H1 (cell line): ENCODE results near the gene FAM98C. TPM values are rescaled to one million over a fixed set of nuclear protein-coding genes. Genes with fewer than 3 reads are reported as not detected.

ENCODE experiments used
- CTCF ChIA-PET: fragments of 300-600 bp; sonication (Branson Sonifier 250); formaldehyde crosslinking; loops from one replicate; lab custom pipeline; 2021; ENCODE audit not compliant: partially characterized antibody; lab: Charles Lee
- POLR2A ChIA-PET: fragments of 300-600 bp; sonication (Branson Sonifier 250); formaldehyde crosslinking; loops from one replicate; lab custom pipeline; 2021; ENCODE audit warnings: inconsistent platforms; ENCODE audit not compliant: partially characterized antibody; lab: Charles Lee
- DNase-seq, 2 experiments: peaks; one replicate each; pipeline versions ENCODE4 v3.0.0 to v3.0.0-alpha.2; 2010 to 2022; ENCODE audit warnings: low spot score in 2 of 2, low read depth in 1 of 2, mixed read lengths in 1 of 2
- FAIRE-seq: peaks from 2 replicates; lab custom pipeline; 2011; peaks lifted over from hg19 to GRCh38; lab: Jason Lieb, UNC
- H2AFZ ChIP-seq: 2 replicates; pipeline ENCODE4 v1.8.1; 2012; ENCODE audit warnings: low read length, inconsistent platforms
- H2AK5ac ChIP-seq: 2 replicates; pipeline ENCODE4 v1.6.1; 2013; ENCODE audit warnings: low read depth, low read length
- H2BK120ac ChIP-seq: replicated peaks from 2 replicates; pipeline ENCODE3; 2013; ENCODE audit warnings: low read depth, low read length, inconsistent platforms
- H2BK12ac ChIP-seq: 2 replicates; pipeline ENCODE4 v1.6.1; 2013; ENCODE audit warnings: low read depth, low read length
- H2BK15ac ChIP-seq: 2 replicates; pipeline ENCODE4 v1.6.1; 2013; ENCODE audit warnings: low read length
- H2BK20ac ChIP-seq: 2 replicates; pipeline ENCODE4 v1.6.1; 2013; ENCODE audit warnings: low read length
- H2BK5ac ChIP-seq: 2 replicates; pipeline ENCODE4 v1.6.1; 2013; ENCODE audit warnings: low read depth, low read length
- H3K14ac ChIP-seq: 2 replicates; pipeline ENCODE4 v1.6.1; 2013; ENCODE audit warnings: inconsistent platforms; ENCODE audit not compliant: insufficient read length
- H3K18ac ChIP-seq: 2 replicates; pipeline ENCODE4 v1.6.1; 2013; ENCODE audit warnings: low read length; ENCODE audit errors: extremely low read depth
- H3K23ac ChIP-seq: 2 replicates; pipeline ENCODE4 v1.6.1; 2013; ENCODE audit warnings: inconsistent platforms; ENCODE audit not compliant: insufficient read length
- H3K23me2 ChIP-seq: 2 replicates; pipeline ENCODE4 v1.6.1; 2013; ENCODE audit warnings: low read depth, low read length
- H3K27ac ChIP-seq: 2 replicates; pipeline ENCODE4 v1.6.1; 2011; ENCODE audit warnings: low read depth, low read length, inconsistent platforms
- H3K27me3 ChIP-seq, 4 experiments: replicated peaks in 1 of 4; 1 replicate in 1 of 4; 2 replicates in 3 of 4; pipeline versions ENCODE4 v1.6.1 to v1.8.1; 2011 to 2013; ENCODE audit warnings: low read length in 3 of 4, mild to moderate bottlenecking in 3 of 4, inconsistent platforms in 2 of 4, mixed read lengths in 2 of 4, moderate library complexity in 1 of 4; ENCODE audit not compliant: control insufficient read depth in 3 of 4, insufficient read depth in 3 of 4; ENCODE audit errors: extremely low read depth in 1 of 4
- H3K36me3 ChIP-seq, 4 experiments: 2 replicates each; pipeline versions ENCODE4 v1.6.1 to v1.8.1; 2011 to 2013; ENCODE audit warnings: mild to moderate bottlenecking in 4 of 4, low read length in 3 of 4, moderate library complexity in 2 of 4, control low read depth in 1 of 4, inconsistent platforms in 1 of 4; ENCODE audit not compliant: insufficient read depth in 4 of 4, control insufficient read depth in 2 of 4
- H3K4ac ChIP-seq: replicated peaks from 2 replicates; pipeline ENCODE3; 2013; ENCODE audit warnings: low read length, low read depth, mixed read lengths, inconsistent platforms; ENCODE audit not compliant: insufficient read length
- H3K4me1 ChIP-seq, 4 experiments: replicated peaks in 1 of 4; 1 replicate in 1 of 4; 2 replicates in 3 of 4; pipeline versions ENCODE4 v1.6.1 to v1.8.1; 2011 to 2013; ENCODE audit warnings: low read length in 3 of 4, inconsistent platforms in 2 of 4, mixed read lengths in 1 of 4; ENCODE audit not compliant: insufficient read depth in 4 of 4, control insufficient read depth in 3 of 4
- H3K4me2 ChIP-seq, 2 experiments: 2 replicates each; pipeline versions ENCODE4 v1.6.1 to v1.8.1; 2011 to 2013; ENCODE audit warnings: low read depth in 2 of 2, low read length in 2 of 2, control low read depth in 1 of 2, inconsistent platforms in 1 of 2, mild to moderate bottlenecking in 1 of 2; ENCODE audit not compliant: insufficient read depth in 1 of 2
- H3K4me3 ChIP-seq, 4 experiments: fragments of 200-600, 300-600 bp in 1 of 4; sonication (generic), shearing (Covaris generic), sonication (Bioruptor Twin) in 1 of 4; 2 replicates each; pipeline versions ENCODE4 v1.5.1 to v1.8.1; 2011 to 2016; ENCODE audit warnings: low read length in 4 of 4, low read depth in 3 of 4, control low read depth in 2 of 4, inconsistent platforms in 2 of 4, mild to moderate bottlenecking in 2 of 4, mixed read lengths in 1 of 4, moderate library complexity in 1 of 4; ENCODE audit not compliant: insufficient read depth in 2 of 4; ENCODE audit errors: extremely low read depth in 1 of 4
- H3K56ac ChIP-seq: replicated peaks from 2 replicates; pipeline ENCODE3; 2013; ENCODE audit warnings: low read depth, mild to moderate bottlenecking, mixed read lengths, low read length, inconsistent platforms; ENCODE audit not compliant: insufficient read length
- H3K79me1 ChIP-seq: 2 replicates; pipeline ENCODE4 v1.6.1; 2013; ENCODE audit warnings: low read depth, low read length, control low read depth
- H3K79me2 ChIP-seq, 2 experiments: 2 replicates each; pipeline versions ENCODE4 v1.6.1 to v1.8.1; 2012 to 2013; ENCODE audit warnings: low read length in 2 of 2, mild to moderate bottlenecking in 2 of 2, inconsistent platforms in 1 of 2; ENCODE audit not compliant: insufficient read depth in 2 of 2, control insufficient read depth in 1 of 2
- H3K9ac ChIP-seq, 4 experiments: replicated peaks in 1 of 4; 1 replicate in 1 of 4; 2 replicates in 3 of 4; pipeline versions ENCODE4 v1.6.1 to v1.8.1; 2011 to 2013; ENCODE audit warnings: low read depth in 3 of 4, low read length in 3 of 4, control low read depth in 2 of 4, mild to moderate bottlenecking in 2 of 4, moderate library complexity in 2 of 4, inconsistent platforms in 1 of 4; ENCODE audit errors: extremely low read depth in 1 of 4
- H3K9me3 ChIP-seq, 2 experiments: 2 replicates each; pipeline versions ENCODE4 v1.6.1 to v1.8.1; 2012 to 2013; ENCODE audit warnings: mild to moderate bottlenecking in 2 of 2, moderate library complexity in 2 of 2, control low read depth in 1 of 2, inconsistent platforms in 1 of 2, low read depth in 1 of 2, low read length in 1 of 2, mixed read lengths in 1 of 2; ENCODE audit not compliant: insufficient read depth in 2 of 2
- H4K20me1 ChIP-seq, 2 experiments: replicated peaks in 1 of 2; 2 replicates each; pipeline versions ENCODE3 to v1.8.1; 2011 to 2013; ENCODE audit warnings: inconsistent platforms in 2 of 2, low read length in 2 of 2, mild to moderate bottlenecking in 1 of 2; ENCODE audit not compliant: insufficient read depth in 2 of 2, control insufficient read depth in 1 of 2
- H4K5ac ChIP-seq: 2 replicates; pipeline ENCODE4 v1.6.1; 2013; ENCODE audit warnings: low read length, low read depth, mixed read lengths, inconsistent platforms; ENCODE audit not compliant: insufficient read length
- H4K8ac ChIP-seq: 2 replicates; pipeline ENCODE4 v1.8.0; 2013; ENCODE audit warnings: mild to moderate bottlenecking, moderate library complexity, low read length, inconsistent platforms; ENCODE audit not compliant: insufficient read depth; ENCODE audit errors: extremely low read depth
- H4K91ac ChIP-seq: replicated peaks from 2 replicates; pipeline ENCODE3; 2013; ENCODE audit warnings: low read length, mixed read lengths, inconsistent platforms; ENCODE audit not compliant: insufficient read length
- HDAC6 ChIP-seq: IDR thresholded peaks from one replicate; pipeline ENCODE4 v1.7.1; 2012; ENCODE audit warnings: low read depth, mild to moderate bottlenecking, inconsistent platforms, low read length, moderate library complexity
- KDM1A ChIP-seq: fragments of 200-600, 300-600 bp; sonication (generic); IDR thresholded peaks from 2 replicates; pipeline ENCODE4 v1.7.1; 2016; ENCODE audit warnings: mild to moderate bottlenecking, low read length, borderline replicate concordance
- WGBS, 2 experiments: shearing (Covaris generic) in 1 of 2; methylation state at CpG; one replicate each; pipeline versions ENCODE4 v1.1.6 to v1.1.7; 2013 to 2015; ENCODE audit warnings: low lambda C conversion rate in 2 of 2, mixed read lengths in 2 of 2, inconsistent platforms in 1 of 2, low coverage in 1 of 2, missing lambda C conversion rate in 1 of 2; ENCODE audit not compliant: insufficient replicate concordance in 2 of 2, insufficient coverage in 1 of 2, insufficient read length in 1 of 2; ENCODE audit errors: extremely low coverage in 1 of 2, missing lambda C conversion rate in 1 of 2; 5-methylcytosine and 5-hydroxymethylcytosine counted together
- polyA plus RNA-seq, 7 experiments: library from polyadenylated mRNA; depleted of rRNA in 3 of 7; stranded (reverse) in 5 of 7; unstranded in 2 of 7; fragments of >200 nt in 5 of 7; fragments of 200-250 nt in 2 of 7; gene quantifications; 1 replicate in 5 of 7; 2 replicates in 1 of 7; 4 replicates in 1 of 7; pipeline versions ENCODE4 v1.2.1 to v1.2.3, GENCODE V29; 2011 to 2013; ENCODE audit warnings: missing spikeins in 2 of 7, mixed read lengths in 2 of 7
- total RNA-seq: library from RNA; stranded (reverse); fragmentation: NEBNext Ultra II Directional; extraction: Animal tissue kit (Norgen Biotek cat#: 25700); gene quantifications from 2 replicates; pipeline ENCODE4 v1.2.1, GENCODE V29; 2021

Gene FAM98C
- total and polyA plus RNA-seq, 2 of the 8 experiments (the other 6 are each of a cell fraction or from before 2014, with no cell fraction given), result 6.1 to 9.4 TPM

DNA sequence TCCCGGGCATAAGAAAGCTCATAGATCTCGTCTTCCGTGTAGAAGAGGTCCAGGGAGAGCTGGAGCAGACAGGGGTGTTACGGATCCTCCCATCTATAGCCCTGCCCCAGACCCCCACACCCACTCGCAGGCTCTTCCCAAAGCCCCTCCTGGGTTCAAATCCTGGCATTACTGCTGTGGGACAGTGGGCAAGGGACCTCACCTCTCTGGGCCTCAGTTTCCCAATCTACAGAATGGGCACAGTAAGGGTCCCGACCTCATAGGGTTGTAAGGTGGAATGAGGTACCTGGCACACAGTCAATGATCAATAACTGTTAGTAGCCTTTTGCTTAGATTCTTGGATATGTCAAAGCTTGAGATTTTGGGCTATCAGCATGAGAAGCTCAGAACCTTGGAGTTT, 10.5 kb downstream of the FAM98C start:
- H3K14ac ChIP-seq, result no peak overlapping the region
- no peak overlapping the region for H3K4ac ChIP-seq
- peaks cover 0 to 4% (median 1%) of the 10 kb centered on the region in 4 experiments; a peak in 3 of 7 replicates for H3K27me3 ChIP-seq
- peaks cover 0 to 10% (median 8%) of the 10 kb centered on the region in 4 experiments; a peak in 5 of 7 replicates for H3K4me1 ChIP-seq
- peaks cover 6% of the 10 kb centered on the region for H3K23me2 ChIP-seq
- H3K56ac ChIP-seq, result no peak overlapping the region
- no peak overlapping the region for H2BK20ac ChIP-seq
- no peak overlapping the region for H2BK15ac ChIP-seq
- POLR2A ChIA-PET, result interaction anchor here (1.0 to 1.8 kb wide), 4 partner anchors 11 to 191 kb away, joined by 3 to 4 read pairs (median 3); no protein-coding TSS in a partner anchor
- H3K18ac ChIP-seq, result no peak overlapping the region
- no peaks in the 10 kb centered on the region; the same call in 1 of the 2 replicates for H3K79me1 ChIP-seq
- no peak overlapping the region for H2BK5ac ChIP-seq
- H3K36me3 ChIP-seq, result no peaks in the 10 kb centered on the region
- H2AK5ac ChIP-seq, result no peak overlapping the region
- no peak for DNase-seq
- no peak overlapping the region for H4K5ac ChIP-seq
- H2BK12ac ChIP-seq, result no peak overlapping the region
- CTCF ChIA-PET, result interaction anchor here (0.6 to 5.7 kb wide), 6 partner anchors 9 to 27 kb away, joined by 3 to 32 read pairs (median 4); partner anchors contain the start of genes FAM98C and RASGRP4
- H3K4me3 ChIP-seq, result no peak overlapping the region
- H2AFZ ChIP-seq, result no peak overlapping the region
- no peak overlapping the region for H3K27ac ChIP-seq
- no peaks in the 10 kb centered on the region for H3K79me2 ChIP-seq
- 0 out of 2 replicates have a peak, but pooled peaks have one; percentile 55 for TF ChIP-seq KDM1A
- TF ChIP-seq HDAC6, result no peak
- TF ChIP-seq, all 59 proteins: peak for 1
- no peak overlapping the region for H2BK120ac ChIP-seq
- H4K20me1 ChIP-seq, result no peaks in the 10 kb centered on the region
- FAIRE-seq, result no peak
- H3K9ac ChIP-seq, result no peak overlapping the region
- WGBS, 2 experiments, result 91% methylated on average over 5 of the region's 6 CpGs; no CpG with 5 or more reads in 1 of the 2 experiments
- no peak overlapping the region for H4K8ac ChIP-seq
- H3K23ac ChIP-seq, result no peak overlapping the region
- H4K91ac ChIP-seq, result no peak overlapping the region
- no peaks in the 10 kb centered on the region for H3K9me3 ChIP-seq
- no peak overlapping the region for H3K4me2 ChIP-seq
